GM12892 (cell line): ENCODE results near the gene IL36A.

ENCODE experiments used
- POLR2A ChIP-seq: IDR thresholded peaks from 2 replicates; pipeline ENCODE4 v1.6.1; 2011; ENCODE audit warnings: low read depth, low read length, control low read depth
- POLR2AphosphoS5 ChIP-seq: IDR thresholded peaks from 2 replicates; pipeline ENCODE4 v1.6.1; 2011; ENCODE audit warnings: low read depth, low read length, control low read depth
- TAF1 ChIP-seq: IDR thresholded peaks from 2 replicates; pipeline ENCODE4 v1.6.1; 2011; ENCODE audit warnings: low read depth, mild to moderate bottlenecking, control low read depth, low read length, borderline replicate concordance

DNA sequence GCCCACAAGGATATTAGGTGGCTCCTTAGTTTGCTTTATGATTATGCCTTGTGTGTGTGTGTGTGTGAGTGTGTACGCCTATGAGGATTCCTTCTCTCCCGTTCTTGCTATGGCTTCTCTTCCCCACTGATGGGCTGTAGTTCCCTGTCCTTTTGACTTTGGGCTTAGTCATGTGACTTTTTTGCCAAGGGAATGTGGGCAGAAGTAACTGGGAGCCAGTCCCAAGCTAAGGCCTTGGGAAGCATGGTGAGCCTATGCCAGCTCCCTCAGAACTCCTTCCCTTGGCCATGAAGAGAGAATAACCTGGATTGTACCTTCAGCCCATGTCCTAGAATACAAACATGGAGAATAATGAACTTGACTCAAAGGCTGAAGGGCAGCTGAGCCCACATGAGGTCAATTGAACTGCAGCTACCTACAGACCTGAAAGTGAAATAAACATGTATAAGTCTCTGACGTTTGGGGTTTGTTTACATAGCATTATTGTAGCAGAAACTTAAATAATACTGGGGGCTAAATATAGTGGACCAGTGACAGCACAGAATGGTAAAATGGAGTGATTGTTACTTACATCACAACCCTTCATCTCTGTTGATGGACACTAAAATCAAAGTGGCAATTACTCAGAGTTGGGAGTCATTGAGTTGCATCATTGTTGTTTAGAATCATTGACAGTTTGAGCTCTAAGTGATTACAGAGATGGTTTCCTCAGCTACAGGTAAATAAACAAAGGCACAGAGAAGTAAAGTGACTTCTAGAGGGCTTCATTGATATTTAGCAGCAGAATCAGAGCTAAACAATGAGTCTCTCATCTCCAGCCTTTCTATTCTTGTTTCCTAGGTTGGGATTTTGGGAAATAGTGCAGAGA lies 42.7 kb upstream of the IL36A start:
- TF ChIP-seq POLR2A = no peak
- TF ChIP-seq TAF1 = no peak
- TF ChIP-seq POLR2AphosphoS5 = no peak
